Keratinocyte (primary cell): ENCODE results near the gene RRP8. TPM values are rescaled to one million over a fixed set of nuclear protein-coding genes. Genes with fewer than 3 reads are reported as not detected.

ENCODE experiments used
- DNase-seq: peaks from one replicate; pipeline ENCODE4 v3.0.0-alpha.2; 2011; ENCODE audit warnings: low read depth, missing footprints, low spot score
- FAIRE-seq: peaks from 2 replicates; lab custom pipeline; 2011; peaks lifted over from hg19 to GRCh38; lab: Jason Lieb, UNC
- H2AFZ ChIP-seq: 2 replicates; pipeline ENCODE4 v1.6.0; 2012; ENCODE audit warnings: low read length, control low read depth, inconsistent platforms; ENCODE audit not compliant: control insufficient read depth
- H3K27ac ChIP-seq: 2 replicates; pipeline ENCODE4 v1.5.1; 2011; ENCODE audit warnings: low read length; ENCODE audit not compliant: control insufficient read depth, insufficient read depth
- H3K27me3 ChIP-seq: 3 replicates; pipeline ENCODE4 v1.6.0; 2011; ENCODE audit warnings: low read length; ENCODE audit not compliant: control insufficient read depth, insufficient read depth; ENCODE audit errors: extremely low read depth
- H3K36me3 ChIP-seq, 2 experiments: 2 replicates in 1 of 2; 3 replicates in 1 of 2; pipeline ENCODE4 v1.5.1; 2011; ENCODE audit warnings: low read length in 2 of 2, mild to moderate bottlenecking in 1 of 2; ENCODE audit not compliant: control insufficient read depth in 2 of 2, insufficient read depth in 2 of 2; ENCODE audit errors: extremely low read depth in 1 of 2
- H3K4me1 ChIP-seq: 3 replicates; pipeline ENCODE4 v1.5.1; 2011; ENCODE audit warnings: low read length; ENCODE audit not compliant: control insufficient read depth, insufficient read depth; ENCODE audit errors: extremely low read depth
- H3K4me2 ChIP-seq: 3 replicates; pipeline ENCODE4 v1.6.0; 2011; ENCODE audit warnings: low read depth, low read length; ENCODE audit not compliant: control insufficient read depth, insufficient read depth; ENCODE audit errors: extremely low read depth
- H3K4me3 ChIP-seq, 3 experiments: fragments of 200-600 bp in 1 of 3; sonication (generic) in 1 of 3; 2 replicates in 2 of 3; 3 replicates in 1 of 3; pipeline ENCODE4 v1.5.1; 2011 to 2016; ENCODE audit warnings: low read length in 3 of 3, mild to moderate bottlenecking in 3 of 3, control low read depth in 2 of 3, inconsistent platforms in 1 of 3, low read depth in 1 of 3, mixed read lengths in 1 of 3, mixed run types in 1 of 3, moderate library complexity in 1 of 3; ENCODE audit not compliant: control insufficient read depth in 2 of 3, insufficient read depth in 2 of 3; ENCODE audit errors: extremely low read depth in 1 of 3
- H3K79me2 ChIP-seq: 2 replicates; pipeline ENCODE4 v1.6.0; 2012; ENCODE audit warnings: low read length; ENCODE audit not compliant: control insufficient read depth, insufficient read depth
- H3K9ac ChIP-seq: 3 replicates; pipeline ENCODE4 v1.6.0; 2011; ENCODE audit warnings: low read length; ENCODE audit not compliant: control insufficient read depth, insufficient read depth; ENCODE audit errors: extremely low read depth
- H3K9me1 ChIP-seq: 3 replicates; pipeline ENCODE4 v1.6.0; 2011; ENCODE audit warnings: low read length; ENCODE audit not compliant: control insufficient read depth, insufficient read depth; ENCODE audit errors: extremely low read depth
- H3K9me3 ChIP-seq: 2 replicates; pipeline ENCODE4 v1.5.1; 2012; ENCODE audit warnings: low read depth, low read length; ENCODE audit not compliant: control insufficient read depth
- H4K20me1 ChIP-seq: 3 replicates; pipeline ENCODE4 v1.6.0; 2011; ENCODE audit warnings: low read length; ENCODE audit not compliant: control insufficient read depth, insufficient read depth; ENCODE audit errors: extremely low read depth
- CTCF ChIP-seq, 3 experiments: IDR thresholded peaks in 1 of 3; conservative IDR thresholded peaks in 1 of 3; optimal IDR thresholded peaks in 1 of 3; 2 replicates in 2 of 3; 3 replicates in 1 of 3; pipeline versions ENCODE3 to v1.5.1; 2011; ENCODE audit warnings: low read length in 3 of 3, mild to moderate bottlenecking in 3 of 3, moderate library complexity in 2 of 3, control low read depth in 1 of 3, inconsistent platforms in 1 of 3; ENCODE audit not compliant: insufficient read depth in 2 of 3; ENCODE audit errors: extremely low read depth in 1 of 3
- EZH2 ChIP-seq: IDR thresholded peaks from one replicate; pipeline ENCODE4 v1.6.1; 2012; ENCODE audit warnings: inconsistent platforms, mild to moderate bottlenecking, low read length, moderate library complexity
- dilution Hi-C: fragments of 300-500 bp; cut with MboI; formaldehyde crosslinking; loops from one replicate; pipeline ENCODE4 v1.7.0; 2020; ENCODE audit warnings: low sequenced_read_pairs; ENCODE audit not compliant: extremely low pct_ligation_motif_present
- polyA plus RNA-seq, 5 experiments: library from polyadenylated mRNA; depleted of rRNA in 3 of 5; stranded (reverse) in 3 of 5; stranded (forward) in 1 of 5; unstranded in 1 of 5; fragments of >200 nt; gene quantifications; 1 replicate in 1 of 5; 2 replicates in 3 of 5; 3 replicates in 1 of 5; pipeline versions ENCODE4 v1.2.1 to v1.2.3, GENCODE V29; 2011 to 2012; ENCODE audit warnings: missing spikeins in 2 of 5, low read depth in 1 of 5, low replicate concordance in 1 of 5

The RRP8 gene
- polyA plus RNA-seq, 1 donor (not counting 4 experiments of a cell fraction or from before 2014, with no cell fraction given), result 15.0 TPM

DNA sequence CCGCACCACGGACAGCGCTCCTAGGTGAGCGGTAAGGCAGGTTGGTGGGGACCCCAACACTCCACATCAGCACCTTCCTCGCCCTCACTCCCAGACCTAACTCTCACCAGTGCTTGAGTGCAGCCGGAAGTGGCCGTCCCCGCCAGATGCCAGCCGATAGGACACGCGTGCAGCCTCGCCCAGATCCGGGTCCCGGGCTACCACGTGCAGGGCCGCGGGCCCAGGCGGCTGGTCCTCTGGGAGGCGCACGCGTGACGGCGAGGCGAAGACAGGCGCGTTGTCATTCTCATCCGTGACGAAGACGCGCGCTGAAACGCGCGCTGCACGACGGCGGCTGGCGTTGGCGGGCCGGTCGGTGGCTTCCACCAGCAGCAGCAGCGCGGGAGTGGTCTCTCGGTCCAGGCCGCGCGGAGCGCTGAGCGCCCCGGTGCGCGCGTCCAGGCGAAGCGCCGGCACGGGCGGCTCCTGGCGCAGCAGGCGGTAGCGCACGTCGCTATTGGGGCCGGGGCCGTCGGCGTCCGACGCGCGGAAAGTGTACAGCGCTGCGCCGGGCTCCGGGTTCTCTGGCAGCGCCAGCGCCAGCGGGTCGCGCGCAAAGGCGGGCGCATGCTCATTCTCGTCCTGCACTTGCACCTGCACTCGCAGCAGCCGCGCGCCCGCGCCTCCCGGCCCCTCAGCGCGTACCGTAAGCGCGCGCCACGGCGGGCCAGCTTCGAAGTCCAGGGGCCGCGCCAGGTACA is 26.6 kb upstream of the RRP8 start:
- Histone ChIP-seq H3K27me3 (peaks cover 45% of the 10 kb centered on the region), H3K9ac (no peak overlapping the region), H2AFZ (no peak overlapping the region), H3K27ac (no peak overlapping the region), H3K4me2 (no peak overlapping the region), H3K4me3 (no peak overlapping the region), H3K9me1 (no peaks in the 10 kb centered on the region), H3K4me1 (no peaks in the 10 kb centered on the region), H3K36me3 (no peaks in the 10 kb centered on the region), H3K79me2 (no peaks in the 10 kb centered on the region), H4K20me1 (no peaks in the 10 kb centered on the region), H3K9me3 (no peaks in the 10 kb centered on the region)
- FAIRE-seq (no peak), DNase-seq (no peak)
- TF ChIP-seq EZH2 (peak; percentile 77), CTCF (optimal IDR thresholded peaks at IDR 0.05 in 1 of 3, IDR thresholded peaks at IDR 0.05 in 1 of 3, conservative IDR thresholded peaks at IDR 0.05 in 1 of 3; ENCODE audit: extremely low read depth in 1 of 3, insufficient read depth in 2 of 3, low read length in 3 of 3) (peak in 1 of 3 experiments; percentile 11)
- dilution Hi-C loops, result no loop called here

- FAIRE-seq, result no peak
- H3K9me3 ChIP-seq, result no peaks in the 10 kb centered on the region
- no peaks in the 10 kb centered on the region for H3K4me1 ChIP-seq
- no peak overlapping the region for H3K4me2 ChIP-seq
- H3K27me3 ChIP-seq, result peaks cover 45% of the 10 kb centered on the region
- no peaks in the 10 kb centered on the region for H3K36me3 ChIP-seq
- no peaks in the 10 kb centered on the region for H4K20me1 ChIP-seq
- H3K27ac ChIP-seq, result no peak overlapping the region
- no peak overlapping the region for H2AFZ ChIP-seq
- H3K9ac ChIP-seq, result no peak overlapping the region
- H3K9me1 ChIP-seq, result no peaks in the 10 kb centered on the region
- no peaks in the 10 kb centered on the region for H3K79me2 ChIP-seq
- DNase-seq, result no peak
- no peak overlapping the region for H3K4me3 ChIP-seq
- dilution Hi-C loops, result no loop called here
- no peak for TF ChIP-seq CTCF (optimal IDR thresholded peaks at IDR 0.05 in 1 of 3, IDR thresholded peaks at IDR 0.05 in 1 of 3, conservative IDR thresholded peaks at IDR 0.05 in 1 of 3; ENCODE audit: extremely low read depth in 1 of 3, insufficient read depth in 2 of 3, low read length in 3 of 3)
- TF ChIP-seq EZH2, result no peak
These were observed 26.1 kb upstream of the RRP8 start for GRCh38 chr11:6629573-6629891.
